Skin epidermis (tissue), 12 donors: ENCODE results near the gene GNG12.
A peak's percentile ranks its signal among the peaks of the same experiment; 100 is the strongest.

ENCODE experiments used
- H3K27ac ChIP-seq, 21 experiments: fragments of 200-600 bp; sonication (generic) in 11 of 21; one replicate each; pipeline ENCODE4 v1.5.0; 2020; ENCODE audit warnings: mild to moderate bottlenecking in 3 of 21, inconsistent platforms in 2 of 21, moderate library complexity in 2 of 21
- H3K4me3 ChIP-seq, 7 experiments: fragments of 200-600 bp; sonication (generic) in 2 of 7; one replicate each; pipeline ENCODE4 v1.5.0; 2020; ENCODE audit warnings: inconsistent platforms in 2 of 7, mild to moderate bottlenecking in 2 of 7, moderate library complexity in 1 of 7

Gene GNG12

DNA sequence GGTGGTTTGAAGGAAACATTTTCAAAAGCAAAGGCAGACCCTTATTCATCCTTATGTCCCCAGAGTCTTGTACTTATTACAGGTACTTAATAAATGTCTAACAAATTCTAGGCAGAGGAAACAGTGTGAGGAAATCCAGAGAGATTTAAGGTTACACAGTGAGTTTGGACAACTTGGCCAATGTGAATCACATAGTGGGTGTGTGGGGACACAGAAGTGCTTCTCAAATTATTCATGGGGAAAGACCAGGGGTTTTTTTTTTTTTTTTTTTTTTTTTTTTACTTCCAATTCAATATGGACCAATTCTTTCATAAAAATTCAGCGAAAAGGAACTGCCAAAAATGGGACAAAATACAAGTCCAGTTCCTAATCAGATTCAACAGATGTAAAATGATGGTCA lies 15.1 kb downstream of the GNG12 start:
- H3K27ac ChIP-seq: peak overlapping the region in 2 of 21 experiments; percentile 17 to 55
- H3K4me3 ChIP-seq: no peak overlapping the region

DNA sequence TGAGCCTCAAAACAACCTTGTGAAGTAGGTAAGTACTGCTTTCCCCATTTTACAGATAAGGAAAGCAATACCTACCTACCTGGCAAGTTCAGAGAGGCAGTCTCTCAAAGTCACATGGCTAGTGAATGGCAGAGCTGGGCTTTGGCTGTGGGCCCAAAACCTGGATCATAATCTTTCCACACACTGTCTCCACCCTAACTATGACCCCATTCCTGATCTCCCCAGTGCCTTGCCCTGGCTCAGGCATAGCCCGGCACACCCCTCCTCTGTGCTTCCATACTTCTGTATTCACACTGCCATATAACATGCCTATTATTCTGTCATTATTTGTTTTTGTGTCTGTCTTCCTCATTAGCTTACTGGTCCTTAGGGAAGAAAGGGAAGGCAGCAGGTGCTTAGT lies 15.9 kb downstream of the GNG12 start:
- Histone ChIP-seq H3K4me3 (no peak overlapping the region), H3K27ac (peak overlapping the region in 2 of 21 experiments; percentile 17 to 55)

DNA sequence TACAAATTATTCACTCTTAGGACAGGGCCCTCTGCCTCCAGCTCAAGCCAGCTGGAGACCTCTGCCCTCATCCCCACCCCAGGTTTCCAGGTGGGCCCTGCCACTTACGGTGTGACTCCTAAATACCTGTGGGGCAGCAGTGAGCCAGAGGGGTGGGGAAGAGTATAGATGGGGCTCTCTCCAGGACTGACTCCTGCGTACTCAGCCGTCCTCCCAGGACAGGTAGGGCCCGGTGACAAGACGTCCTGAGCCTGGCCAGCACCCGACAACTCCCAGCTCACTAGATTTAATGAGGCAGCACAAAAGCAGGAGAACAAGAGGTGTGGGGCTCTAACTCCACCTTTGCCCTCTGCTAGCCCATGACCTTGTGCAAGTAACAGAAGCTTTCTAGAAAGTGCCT lies 16.8 kb downstream of the GNG12 start:
- peak overlapping the region in 8 of 21 experiments; percentile 6 to 65 (median 60) for H3K27ac ChIP-seq
- no peak overlapping the region for H3K4me3 ChIP-seq

DNA sequence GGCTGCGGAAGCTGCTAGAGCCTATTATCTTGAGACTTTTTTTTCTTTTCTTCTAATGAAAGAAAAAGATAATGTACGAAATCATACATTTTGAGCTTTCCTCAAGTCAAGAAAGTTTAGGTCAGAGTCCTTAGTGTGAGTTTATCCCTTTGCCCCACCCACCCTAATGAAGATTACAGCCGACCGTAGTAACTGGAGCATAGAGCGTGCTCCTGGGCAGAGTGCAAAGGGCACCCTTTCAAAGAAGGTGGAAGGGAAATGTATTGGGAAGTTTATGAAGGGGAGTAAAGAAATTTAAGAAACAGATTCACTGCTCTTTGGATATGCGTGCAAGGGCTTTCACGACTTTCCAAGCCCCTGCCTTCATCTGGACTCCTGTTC lies 17.2 kb downstream of the GNG12 start:
- Histone ChIP-seq H3K27ac (peak overlapping the region in 10 of 21 experiments; percentile 6 to 70 (median 57)), H3K4me3 (no peak overlapping the region)

DNA sequence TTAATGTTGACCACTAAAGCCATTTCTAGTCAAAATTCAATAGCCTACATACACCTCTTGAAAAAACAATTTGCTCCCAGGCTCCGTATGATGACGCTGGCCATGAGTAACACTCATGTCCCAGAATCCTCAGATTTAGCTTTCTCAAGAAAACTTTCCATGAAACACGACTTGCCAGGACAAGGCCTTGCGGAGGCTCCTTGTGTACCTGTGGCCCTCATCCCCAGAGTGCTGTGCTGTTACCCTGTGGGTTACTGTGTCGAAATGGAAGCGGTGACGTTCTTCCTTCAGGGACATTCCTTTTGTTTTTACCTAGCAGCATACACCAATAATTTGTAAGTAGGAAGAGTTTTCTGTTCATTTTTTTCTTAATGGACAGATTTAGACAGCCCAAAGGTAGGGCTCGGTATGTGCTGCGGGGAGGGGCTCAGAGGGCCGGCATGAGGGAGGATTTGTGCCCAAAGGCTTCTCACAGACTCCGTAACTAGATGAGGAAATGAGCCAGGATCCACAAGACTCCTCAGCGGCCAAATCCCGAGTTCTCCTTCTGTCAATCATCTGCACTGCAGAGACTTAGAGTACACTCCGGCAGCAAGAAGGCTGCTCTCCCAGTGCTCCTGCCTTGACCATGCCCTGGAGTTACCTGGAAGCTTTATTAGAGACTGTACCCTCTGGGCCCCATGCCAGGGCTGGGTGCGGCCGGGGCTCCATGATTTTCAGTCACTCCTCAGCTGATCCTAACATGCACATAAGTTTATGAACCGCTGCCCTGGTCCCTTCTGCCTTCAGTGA lies 17.8 kb downstream of the GNG12 start:
- Histone ChIP-seq H3K4me3 (no peak overlapping the region), H3K27ac (peak overlapping the region in 11 of 21 experiments; percentile 2 to 70 (median 50))

DNA sequence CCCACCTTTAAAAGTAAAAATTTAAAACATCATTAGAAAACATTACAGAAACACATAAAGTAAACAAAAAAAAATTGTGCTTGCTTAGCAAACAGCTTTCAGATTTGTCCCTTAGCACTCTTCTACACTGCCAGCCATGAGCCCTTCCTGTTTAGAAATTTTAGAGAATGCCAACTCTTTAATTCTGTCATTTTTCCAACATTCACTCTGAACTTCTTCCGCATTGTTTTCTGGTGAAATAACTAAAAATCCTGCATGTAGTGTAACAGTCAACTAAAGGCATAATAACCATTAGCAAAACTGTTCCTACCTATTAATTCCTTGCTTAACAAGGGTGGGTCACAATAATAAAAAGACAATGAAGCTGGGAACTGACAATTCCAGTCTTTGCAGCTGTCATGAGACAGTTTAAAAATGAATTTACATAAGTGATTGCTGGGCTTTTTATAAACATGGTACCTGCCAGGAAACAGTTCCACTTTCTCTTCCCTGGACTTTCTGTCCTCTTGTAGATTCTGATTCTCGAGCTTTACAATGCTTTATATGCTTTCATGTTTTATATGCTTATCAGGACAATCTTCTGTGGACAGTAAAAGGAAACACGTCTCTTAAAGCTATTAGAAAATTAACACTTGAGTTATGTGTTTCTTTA lies 19.0 kb downstream of the GNG12 start:
- peak overlapping the region in 12 of 21 experiments; percentile 2 to 70 (median 50) for H3K27ac ChIP-seq

DNA sequence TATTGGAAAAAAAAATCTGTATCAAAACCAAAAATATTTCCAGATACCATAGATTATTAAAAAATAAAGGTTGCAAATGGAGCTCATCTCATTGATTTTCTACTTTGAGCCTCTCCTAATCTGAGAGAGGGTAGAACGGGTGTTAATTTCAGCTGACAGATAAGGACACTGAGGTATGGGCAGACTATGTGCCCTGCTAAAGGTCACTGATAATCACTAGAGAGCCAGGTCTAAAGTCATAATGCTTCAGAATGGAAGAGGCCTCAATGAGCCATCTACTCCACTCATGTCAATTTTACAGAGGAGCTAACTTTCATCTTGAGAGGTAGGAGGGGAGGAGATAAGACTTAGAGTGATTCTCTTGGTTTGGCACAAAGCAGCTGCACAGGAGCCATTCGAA lies 21.0 kb downstream of the GNG12 start:
- peak overlapping the region in 1 of 21 experiments; percentile 50 for H3K27ac ChIP-seq
- no peak overlapping the region for H3K4me3 ChIP-seq

More for the DNA sequence above, 19.0 kb downstream of the GNG12 start:
- no peak overlapping the region for H3K4me3 ChIP-seq

DNA sequence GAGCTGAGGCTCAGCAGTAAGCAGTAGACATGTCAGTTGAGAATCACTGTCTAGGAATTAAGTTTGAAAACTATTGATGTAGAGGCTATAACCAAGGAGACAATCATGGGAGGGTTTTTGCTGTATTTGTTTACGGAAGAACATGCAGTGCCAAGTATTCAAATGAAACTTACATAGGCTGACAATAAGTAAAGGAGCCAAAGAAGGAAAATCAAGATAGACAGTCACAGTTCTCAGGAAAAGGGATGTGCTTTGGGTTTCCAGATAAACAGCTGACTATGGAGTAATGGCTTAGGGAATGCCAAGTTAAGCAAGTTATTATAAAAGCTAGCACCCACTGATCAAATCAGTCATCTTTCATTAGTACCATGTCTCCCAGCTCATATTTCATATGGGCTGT lies 21.5 kb downstream of the GNG12 start:
- peak overlapping the region in 1 of 21 experiments; percentile 50 for H3K27ac ChIP-seq
- no peak overlapping the region for H3K4me3 ChIP-seq

DNA sequence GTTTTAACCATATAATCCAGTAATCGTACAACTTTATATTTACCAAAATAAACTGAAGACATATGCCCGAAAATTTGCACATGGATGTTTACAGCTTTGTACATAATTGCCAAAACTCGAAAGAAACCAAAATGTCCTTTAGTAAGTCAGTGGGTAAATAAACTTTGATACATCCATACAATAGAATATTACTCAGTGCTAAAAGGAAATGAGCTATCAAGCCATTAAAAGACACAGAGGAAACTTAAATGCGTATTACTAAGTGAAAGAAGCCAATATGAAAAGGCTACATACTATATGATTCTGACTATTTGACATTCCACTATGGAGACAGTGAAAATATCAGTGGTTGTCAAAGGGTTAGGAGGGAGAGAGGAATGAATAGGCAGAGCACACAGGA lies 23.4 kb downstream of the GNG12 start:
- H3K4me3 ChIP-seq: no peak overlapping the region
- no peak overlapping the region for H3K27ac ChIP-seq

DNA sequence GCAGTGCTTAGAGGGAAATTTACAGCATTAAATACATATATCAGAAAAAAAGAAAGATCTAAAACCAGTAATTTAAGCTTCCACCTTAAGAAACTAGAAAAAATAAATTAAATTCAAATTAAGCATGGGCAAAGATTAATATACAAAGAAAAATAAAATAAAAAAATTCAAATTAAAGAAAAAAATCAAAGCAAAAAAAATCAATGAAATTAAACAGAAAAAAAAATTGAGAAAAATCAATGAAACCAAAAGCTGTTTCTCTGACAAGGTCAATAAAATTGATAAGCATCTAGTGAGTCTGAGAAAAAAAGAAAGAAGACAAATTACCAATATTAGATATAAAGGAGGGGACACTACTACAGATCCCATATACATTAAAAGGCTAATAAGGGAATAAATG lies 26.0 kb downstream of the GNG12 start:
- no peak overlapping the region for H3K27ac ChIP-seq
- no peak overlapping the region for H3K4me3 ChIP-seq

DNA sequence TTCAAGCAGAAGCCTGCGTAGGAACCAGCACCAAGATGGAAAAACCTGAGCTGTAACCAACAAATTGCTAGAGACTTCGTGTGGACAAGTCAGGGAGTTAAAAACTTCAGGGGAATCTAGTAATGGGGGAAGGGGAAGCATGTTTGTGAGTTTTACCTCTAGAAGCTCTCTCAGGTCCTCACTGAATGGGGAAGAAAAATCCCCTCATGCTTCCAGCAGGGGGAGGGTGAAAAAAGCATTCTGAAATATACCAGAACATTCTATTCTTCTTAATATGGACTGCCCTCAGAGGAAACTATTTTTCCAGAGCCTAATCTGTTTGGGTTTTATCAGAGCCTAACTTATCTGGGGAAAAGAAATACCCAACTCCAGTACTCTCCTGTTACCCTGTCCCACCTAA lies 28.6 kb downstream of the GNG12 start:
- Histone ChIP-seq H3K27ac (peak overlapping the region in 4 of 21 experiments; percentile 12 to 37 (median 30)), H3K4me3 (no peak overlapping the region)

DNA sequence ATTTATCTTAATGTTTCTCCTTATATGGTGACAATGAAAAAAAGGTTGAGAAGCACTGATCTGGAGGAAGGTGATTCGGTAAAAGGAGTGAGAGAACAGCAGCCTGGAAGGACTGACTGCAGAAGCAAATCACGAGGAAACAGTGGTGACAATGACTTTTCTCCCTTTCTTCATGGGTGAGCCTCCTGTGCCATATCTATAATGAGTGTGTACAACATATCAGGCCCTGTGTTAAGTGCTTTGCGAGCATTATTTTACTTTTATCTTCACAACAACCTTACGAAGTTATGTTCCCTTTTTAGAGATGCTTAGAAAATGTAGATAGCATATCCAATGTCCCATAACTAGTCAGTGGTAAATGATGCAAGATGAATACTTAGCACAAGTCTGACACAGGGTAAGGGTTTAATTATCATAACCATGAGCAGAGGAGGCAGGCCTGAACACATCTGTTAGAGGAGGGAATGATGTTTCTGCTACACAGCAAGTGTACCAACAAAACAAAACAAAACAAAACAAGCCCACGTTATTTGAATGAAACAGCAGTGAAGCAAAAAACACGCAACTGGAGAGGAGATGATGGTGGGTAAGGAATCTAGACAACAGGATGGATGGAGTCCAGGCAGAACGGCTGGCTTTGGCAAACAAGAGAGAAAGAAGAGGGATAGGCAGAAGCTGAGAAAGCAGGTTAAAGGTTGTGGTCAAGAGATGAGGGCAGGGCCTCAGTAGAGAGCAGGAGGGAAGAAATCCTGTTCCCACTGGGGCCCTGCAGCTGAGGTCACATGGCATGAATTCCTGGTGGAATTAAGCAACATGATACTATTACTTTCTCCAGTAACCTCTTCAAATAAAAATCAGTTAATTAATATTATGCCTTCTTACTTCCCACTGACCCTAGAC lies 29.6 kb downstream of the GNG12 start:
- peak overlapping the region in 7 of 21 experiments; percentile 21 to 49 (median 32) for H3K27ac ChIP-seq
- no peak overlapping the region for H3K4me3 ChIP-seq

DNA sequence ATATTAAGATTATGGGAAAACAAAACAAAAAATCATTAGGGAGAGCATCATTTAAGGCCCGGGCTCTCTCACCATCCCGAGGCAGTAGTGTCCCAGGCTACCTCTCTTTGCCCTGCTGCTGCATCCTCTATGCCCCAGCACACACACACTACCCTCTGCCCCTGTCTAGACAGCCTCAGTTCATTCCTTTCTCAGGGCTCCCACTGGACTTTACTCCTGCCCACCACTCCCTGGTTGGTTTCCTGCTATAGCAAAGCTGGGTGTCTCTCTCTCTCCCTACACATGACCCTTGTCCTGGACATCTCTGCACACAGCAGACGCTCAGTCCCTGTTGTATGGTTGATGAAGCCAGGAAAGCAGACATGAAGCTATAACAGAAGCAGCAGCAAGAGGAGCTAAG lies 30.7 kb downstream of the GNG12 start:
- H3K4me3 ChIP-seq: no peak overlapping the region
- H3K27ac ChIP-seq: no peak overlapping the region

DNA sequence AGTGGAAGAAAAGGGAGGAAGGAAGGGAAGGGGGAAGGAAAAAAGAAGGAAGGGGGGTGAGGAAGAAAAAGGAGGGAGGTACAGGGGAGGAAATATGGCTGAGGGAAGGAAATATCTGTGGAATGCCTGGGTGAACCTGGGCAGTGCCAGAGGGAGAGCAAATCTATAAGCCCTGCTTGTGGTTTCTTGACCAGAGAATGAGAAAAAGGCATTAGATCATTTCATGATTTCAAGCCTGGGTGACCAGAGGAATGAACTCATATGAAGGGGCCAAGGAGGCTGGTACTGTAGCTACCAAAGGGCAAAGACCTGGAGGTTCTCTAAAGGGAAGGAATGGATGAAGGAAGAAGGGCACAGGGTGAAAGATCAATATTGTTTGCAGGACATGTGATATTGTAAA lies 31.4 kb downstream of the GNG12 start:
- Histone ChIP-seq H3K4me3 (no peak overlapping the region), H3K27ac (no peak overlapping the region)

DNA sequence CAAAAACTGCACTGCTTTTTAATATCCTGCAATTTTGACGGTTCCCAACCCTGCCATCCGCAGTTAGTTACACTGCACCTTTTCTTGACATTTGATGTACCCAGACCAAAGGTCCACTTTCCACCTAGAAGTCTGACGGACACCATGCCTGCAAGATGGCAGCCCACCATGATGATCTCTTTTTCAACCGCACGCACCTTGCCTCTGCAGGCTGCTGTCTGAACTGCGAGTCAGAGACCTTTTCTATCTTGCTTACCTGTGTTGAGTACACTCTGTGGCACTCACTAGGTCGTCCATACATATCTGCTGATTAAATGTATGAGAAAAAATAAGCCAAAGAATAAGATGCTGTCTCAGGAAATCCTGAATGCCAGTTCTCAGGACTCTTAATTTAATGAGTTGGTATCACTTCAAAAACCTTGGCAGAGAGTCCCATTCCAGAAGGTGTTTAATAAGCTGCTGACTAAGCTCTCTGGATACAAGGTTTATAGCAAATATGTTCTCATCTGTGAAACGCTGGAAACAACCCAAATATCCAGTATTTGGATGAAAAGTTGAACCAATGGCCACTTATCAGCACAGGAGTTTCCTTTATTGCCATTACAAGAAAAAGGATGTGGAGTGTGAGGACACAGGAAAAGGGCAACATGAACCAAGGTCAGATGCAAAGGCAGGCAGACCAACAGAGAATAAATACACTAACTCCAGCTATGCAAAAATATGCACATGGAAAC lies 37.9 kb downstream of the GNG12 start:
- Histone ChIP-seq H3K4me3 (no peak overlapping the region), H3K27ac (no peak overlapping the region)

DNA sequence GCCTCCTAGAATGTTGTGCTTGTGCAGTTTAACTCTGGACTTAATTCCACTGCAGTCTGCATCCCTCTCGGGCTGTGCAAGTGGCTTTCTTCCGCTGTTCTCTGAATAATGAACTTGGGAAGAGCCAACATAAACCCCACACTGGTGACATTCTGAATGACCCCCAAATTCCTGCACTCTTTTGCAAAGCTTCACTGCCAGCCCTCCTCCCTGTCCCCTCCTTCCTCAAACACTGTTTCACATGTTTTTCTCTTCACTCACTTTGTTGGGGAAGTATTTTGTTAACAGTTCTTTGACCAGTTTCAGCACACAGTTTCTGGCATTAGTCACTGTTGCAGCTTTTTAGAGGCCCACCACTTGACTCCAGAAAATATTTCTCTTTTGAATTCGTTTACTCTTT lies 39.7 kb downstream of the GNG12 start:
- H3K4me3 ChIP-seq: no peak overlapping the region
- H3K27ac ChIP-seq: peak overlapping the region in 5 of 21 experiments; percentile 29 to 52 (median 47)

DNA sequence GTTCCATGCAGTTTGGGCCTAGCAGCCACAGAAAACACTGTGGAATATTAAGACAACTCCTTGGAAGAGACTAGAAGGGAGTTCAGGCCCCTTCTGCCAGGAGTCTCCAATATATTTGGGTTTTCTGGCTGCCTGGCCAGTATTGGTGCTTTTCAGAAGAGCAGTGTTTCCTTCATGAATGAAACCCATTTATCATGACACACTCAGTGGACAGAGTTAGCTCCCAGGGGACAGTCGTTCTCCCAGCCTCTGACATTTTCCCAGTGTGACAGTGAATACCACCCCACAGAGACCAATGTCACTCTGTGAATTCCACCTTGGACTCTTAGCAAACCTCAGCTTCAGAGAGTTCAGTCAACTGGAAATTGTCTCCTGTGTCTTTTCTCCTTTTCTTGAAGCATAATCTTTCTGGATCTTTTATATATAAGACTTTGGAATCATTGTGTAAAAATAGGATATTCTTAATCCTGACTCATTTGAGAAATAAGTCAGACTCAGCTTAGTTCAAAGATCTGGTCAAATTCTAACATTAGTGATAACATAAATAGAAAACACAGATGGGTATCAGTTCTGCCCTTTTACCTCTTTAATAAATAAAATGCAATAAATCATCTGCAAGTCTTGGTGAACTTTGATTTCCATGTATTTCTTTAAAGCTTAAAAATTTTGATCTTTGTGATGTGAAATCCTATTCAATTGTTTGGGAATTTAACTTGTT lies 40.4 kb downstream of the GNG12 start:
- Histone ChIP-seq H3K27ac (peak overlapping the region in 7 of 21 experiments; percentile 30 to 61 (median 39)), H3K4me3 (no peak overlapping the region)

DNA sequence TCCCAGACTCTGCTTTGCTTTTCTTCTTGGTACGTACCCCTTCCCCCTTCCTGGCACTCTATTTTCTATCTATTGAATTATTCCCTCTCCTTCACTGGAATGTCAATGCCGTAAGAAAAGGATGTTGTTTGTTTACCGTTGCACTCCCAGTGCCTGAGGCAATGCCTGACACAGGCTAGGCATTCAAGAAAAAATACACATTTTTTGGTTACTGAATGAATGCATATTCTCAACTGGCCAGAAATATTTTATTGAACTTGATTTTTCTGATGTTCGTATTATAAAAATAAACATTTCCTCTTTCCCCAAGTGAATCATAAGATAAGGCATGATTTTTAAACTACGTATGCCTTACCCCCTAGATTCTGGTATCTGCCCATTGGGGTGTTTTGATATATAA lies 41.2 kb downstream of the GNG12 start:
- Histone ChIP-seq H3K27ac (peak overlapping the region in 4 of 21 experiments; percentile 30 to 61 (median 40)), H3K4me3 (no peak overlapping the region)

DNA sequence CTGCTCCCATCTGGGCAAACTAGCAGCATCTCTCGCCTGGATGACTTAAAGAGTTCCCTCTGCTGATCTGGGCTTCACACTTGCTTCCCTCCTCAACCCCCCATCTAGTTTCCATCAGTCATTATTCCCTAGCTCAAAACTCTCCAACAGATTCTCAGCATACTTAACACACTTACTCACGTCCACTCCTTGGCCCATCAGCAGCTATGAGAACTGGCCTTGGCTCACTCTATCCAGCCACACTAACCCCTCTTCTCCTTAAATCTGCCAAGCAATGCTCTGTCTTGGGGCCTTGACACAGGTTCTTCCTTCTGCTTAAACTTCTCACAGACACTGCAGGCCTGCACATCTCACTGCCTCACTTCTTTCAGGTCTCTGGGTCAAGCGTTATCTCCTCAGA lies 41.6 kb downstream of the GNG12 start:
- Histone ChIP-seq H3K4me3 (no peak overlapping the region), H3K27ac (peak overlapping the region in 2 of 21 experiments; percentile 32 to 61)
